Measurements from ENCODE around the gene TMEM178B. TPM values are rescaled to one million over a fixed set of nuclear protein-coding genes. Genes with fewer than 3 reads are reported as not detected.
A peak's percentile ranks its signal among the peaks of the same experiment; 100 is the strongest.
"Not testable (repeated sequence)": the region's sequence is repeated elsewhere in the genome, so short reads cannot be mapped to it uniquely, and the experiment has no call there.

Gene TMEM178B
- total RNA-seq, 2 experiments from 2014 or later, result 0.18 to 1.9 TPM

DNA sequence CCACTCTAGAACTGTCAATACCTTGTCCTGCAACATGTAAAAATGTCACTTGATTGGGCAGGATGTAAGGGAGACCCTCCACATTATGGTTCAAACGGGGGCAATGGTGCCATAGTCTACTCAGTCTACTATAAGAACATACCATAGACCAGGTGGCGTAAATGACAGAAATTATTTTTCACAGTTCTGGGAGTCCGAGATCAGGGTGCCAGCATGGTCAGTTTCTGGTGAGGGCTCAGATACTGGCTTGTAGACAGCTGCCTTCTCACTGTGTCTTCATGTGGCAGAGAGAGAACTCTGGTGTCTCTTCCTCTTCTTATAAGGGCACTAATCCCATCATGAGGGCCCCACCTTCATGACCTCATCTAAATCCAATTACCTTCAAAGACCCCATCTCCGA lies 18.7 kb upstream of the TMEM178B start:
- Mint-ChIP-seq H3K9me3 (ENCODE audit: low read depth) (no peaks in the 10 kb centered on the region), H3K4me3 (no peak overlapping the region), H3K4me1 (peaks cover 24% of the 10 kb centered on the region), H3K27ac (no peak overlapping the region), H3K36me3 (no peaks in the 10 kb centered on the region), H3K27me3 (peaks cover 18% of the 10 kb centered on the region)
- ATAC-seq, result no peak
- no peak for DNase-seq
- CTCF ChIA-PET, result no interaction called here

GRCh38 chr7:141057788-141058187 lies 16.1 kb upstream of the TMEM178B start:
- no peak for DNase-seq
- no peak overlapping the region for H3K4me3 Mint-ChIP-seq
- peaks cover 2% of the 10 kb centered on the region for H3K9me3 Mint-ChIP-seq (ENCODE audit: low read depth)
- H3K27ac Mint-ChIP-seq, result no peak overlapping the region
- CTCF ChIA-PET, result no interaction called here
- H3K27me3 Mint-ChIP-seq, result peaks cover 16% of the 10 kb centered on the region
- H3K36me3 Mint-ChIP-seq, result no peaks in the 10 kb centered on the region
- ATAC-seq, result no peak
- H3K4me1 Mint-ChIP-seq, result peaks cover 15% of the 10 kb centered on the region

GRCh38 chr7:141067856-141068255 lies 6.0 kb upstream of the TMEM178B start:
- CTCF ChIA-PET; H3K36me3 Mint-ChIP-seq; H3K4me3 Mint-ChIP-seq; ATAC-seq; DNase-seq; H3K9me3 Mint-ChIP-seq (ENCODE audit: low read depth); H3K27ac Mint-ChIP-seq: not testable (repeated sequence)
- Mint-ChIP-seq H3K27me3 (peaks cover 42% of the 10 kb centered on the region), H3K4me1 (peaks cover 15% of the 10 kb centered on the region)

GRCh38 chr7:141071260-141071854 lies 2.5 kb upstream of the TMEM178B start:
- Mint-ChIP-seq H3K27ac (no peak overlapping the region), H3K4me3 (peak overlapping the region; percentile 60), H3K27me3 (peaks cover 48% of the 10 kb centered on the region), H3K9me3 (ENCODE audit: low read depth) (no peaks in the 10 kb centered on the region), H3K36me3 (no peaks in the 10 kb centered on the region), H3K4me1 (peaks cover 17% of the 10 kb centered on the region)
- DNase-seq (peak; percentile 71), ATAC-seq (peak; percentile 15)
- CTCF ChIA-PET, result interaction anchor here (1.4 to 1.5 kb wide), 3 partner anchors 58 to 463 kb away, joined by 3 to 7 read pairs (median 4); no protein-coding TSS in a partner anchor

GRCh38 chr7:141071855-141072547 lies 1.9 kb upstream of the TMEM178B start:
- peaks cover 48% of the 10 kb centered on the region for H3K27me3 Mint-ChIP-seq
- peak overlapping the region; percentile 60 for H3K4me3 Mint-ChIP-seq
- H3K36me3 Mint-ChIP-seq, result no peaks in the 10 kb centered on the region
- no peak for ATAC-seq
- H3K4me1 Mint-ChIP-seq, result peaks cover 17% of the 10 kb centered on the region
- no peak for DNase-seq
- H3K9me3 Mint-ChIP-seq (ENCODE audit: low read depth), result no peaks in the 10 kb centered on the region
- no peak overlapping the region for H3K27ac Mint-ChIP-seq
- CTCF ChIA-PET, result interaction anchor here (1.4 to 1.5 kb wide), 3 partner anchors 59 to 462 kb away, joined by 3 to 7 read pairs (median 4); no protein-coding TSS in a partner anchor

DNA sequence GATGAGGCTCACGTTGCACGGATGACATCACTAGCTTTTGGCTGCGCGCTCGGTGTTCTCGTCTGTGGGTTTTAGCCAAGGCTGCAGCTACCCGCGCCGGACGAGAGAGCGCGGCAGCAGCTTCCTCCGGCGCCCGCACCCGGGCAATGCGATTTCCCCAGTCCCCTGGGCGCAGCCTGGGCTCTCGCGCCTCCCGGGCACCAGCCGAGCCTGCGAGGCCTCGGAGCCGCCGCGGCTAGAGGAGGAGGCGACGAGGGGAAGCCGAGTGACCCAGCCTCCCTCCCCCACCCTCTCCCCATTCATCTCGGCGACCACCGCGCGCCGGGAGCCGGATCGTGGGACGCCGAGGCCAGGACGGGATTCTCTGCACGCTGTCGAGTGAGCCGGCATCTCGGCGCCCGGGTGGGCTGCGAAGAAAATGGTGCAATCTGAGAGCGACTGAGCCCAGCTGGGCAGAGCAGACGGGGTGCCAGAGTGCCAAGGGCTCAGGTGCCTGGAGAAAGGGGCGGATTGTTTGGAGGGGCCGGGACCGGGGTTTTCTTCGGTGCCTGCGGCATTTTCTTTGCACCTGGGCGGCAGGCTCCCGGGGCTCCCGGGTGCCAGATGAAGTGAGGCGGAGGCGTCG lies 1.2 kb upstream of the TMEM178B start:
- Mint-ChIP-seq H3K27me3 (peaks cover 48% of the 10 kb centered on the region), H3K9me3 (ENCODE audit: low read depth) (no peaks in the 10 kb centered on the region), H3K4me1 (peaks cover 17% of the 10 kb centered on the region), H3K27ac (no peak overlapping the region), H3K36me3 (no peaks in the 10 kb centered on the region), H3K4me3 (peak overlapping the region; percentile 60)
- DNase-seq (peak; percentile 62), ATAC-seq (peak; percentile 48)
- CTCF ChIA-PET, result interaction anchor here (1.0 to 1.5 kb wide), 4 partner anchors 59 to 461 kb away, joined by 3 to 7 read pairs (median 4); no protein-coding TSS in a partner anchor

- Mint-ChIP-seq H3K36me3 (no peaks in the 10 kb centered on the region), H3K9me3 (ENCODE audit: low read depth) (no peaks in the 10 kb centered on the region), H3K4me3 (peak overlapping the region; percentile 60), H3K27ac (no peak overlapping the region), H3K27me3 (peaks cover 47% of the 10 kb centered on the region), H3K4me1 (peaks cover 17% of the 10 kb centered on the region)
- CTCF ChIA-PET, result interaction anchor here (1.0 to 1.5 kb wide), 2 partner anchors 60 to 459 kb away, joined by 3 to 4 read pairs; no protein-coding TSS in a partner anchor
- ATAC-seq (peak; percentile 60), DNase-seq (peak; percentile 43)
Measured at GRCh38 chr7:141073173-141073640, 657 bp upstream of the TMEM178B start.

- no peak for DNase-seq
- H3K27ac Mint-ChIP-seq, result no peak overlapping the region
- CTCF ChIA-PET, result interaction anchor here (1.4 to 1.5 kb wide), 2 partner anchors 11 to 151 kb away, joined by 3 to 4 read pairs; no protein-coding TSS in a partner anchor
- H3K36me3 Mint-ChIP-seq, result no peaks in the 10 kb centered on the region
- peak overlapping the region; percentile 54 for H3K4me3 Mint-ChIP-seq
- H3K27me3 Mint-ChIP-seq, result peaks cover 40% of the 10 kb centered on the region
- peaks cover 17% of the 10 kb centered on the region for H3K4me1 Mint-ChIP-seq
- peak; percentile 49 for ATAC-seq
- H3K9me3 Mint-ChIP-seq (ENCODE audit: low read depth), result no peaks in the 10 kb centered on the region
Measured at GRCh38 chr7:141074162-141074991, 513 bp downstream of the TMEM178B start.

GRCh38 chr7:141074997-141075396 lies 1.1 kb downstream of the TMEM178B start:
- no peak for DNase-seq
- no peaks in the 10 kb centered on the region for H3K9me3 Mint-ChIP-seq (ENCODE audit: low read depth)
- CTCF ChIA-PET, result interaction anchor here (1.4 to 1.5 kb wide), 3 partner anchors 10 to 459 kb away, joined by 3 to 5 read pairs (median 4); no protein-coding TSS in a partner anchor

DNA sequence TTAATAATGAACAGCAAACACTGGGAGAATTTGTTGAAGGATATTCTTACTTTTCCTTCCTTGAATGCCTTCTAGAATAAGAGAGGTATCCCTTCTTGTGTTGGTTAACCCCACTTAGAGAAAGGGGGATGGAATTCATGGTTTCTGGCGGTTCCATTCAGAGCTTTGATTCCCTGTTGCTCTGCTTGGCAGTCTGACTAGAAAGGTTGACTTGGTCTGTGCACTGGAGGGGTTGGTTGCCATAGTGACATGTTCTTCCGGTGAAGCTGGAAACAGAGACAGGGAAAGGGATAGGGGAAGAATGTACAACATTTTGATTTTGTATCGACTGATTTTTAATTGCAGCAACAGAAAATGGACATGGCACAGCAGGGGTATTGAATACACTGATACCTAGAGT lies 2.5 kb downstream of the TMEM178B start:
- Mint-ChIP-seq H3K9me3 (ENCODE audit: low read depth) (no peaks in the 10 kb centered on the region), H3K27me3 (peaks cover 22% of the 10 kb centered on the region), H3K27ac (no peak overlapping the region), H3K4me3 (no peak overlapping the region), H3K4me1 (peaks cover 12% of the 10 kb centered on the region), H3K36me3 (no peaks in the 10 kb centered on the region)
- no peak for DNase-seq
- CTCF ChIA-PET, result interaction anchor here (1.4 kb wide), 1 partner anchor 457 kb away, joined by 5 read pairs; no protein-coding TSS in a partner anchor
- no peak for ATAC-seq

More at GRCh38 chr7:141074997-141075396, 1.1 kb downstream of the TMEM178B start:
- Mint-ChIP-seq H3K4me1 (peaks cover 17% of the 10 kb centered on the region), H3K36me3 (no peaks in the 10 kb centered on the region), H3K27me3 (peaks cover 34% of the 10 kb centered on the region), H3K4me3 (peak overlapping the region; percentile 54), H3K27ac (no peak overlapping the region)
- no peak for ATAC-seq

DNA sequence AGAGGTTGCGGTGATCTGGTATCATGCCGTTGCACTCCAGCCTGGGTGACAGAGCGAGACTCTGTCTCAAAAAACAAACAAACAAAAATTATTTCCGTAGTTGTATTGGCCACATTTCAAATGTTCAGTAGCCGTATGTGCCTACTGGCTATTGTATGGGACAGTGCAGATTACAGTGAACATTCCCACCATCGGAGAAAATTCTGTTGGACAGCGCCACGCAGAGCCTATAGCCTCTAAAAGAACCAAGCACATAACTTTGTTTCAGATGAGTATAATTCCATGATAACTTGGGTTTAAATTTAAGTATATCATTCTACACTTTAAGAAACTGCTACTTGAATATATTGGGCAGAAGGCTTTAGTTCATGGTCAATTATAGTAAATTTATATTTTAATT lies 5.4 kb downstream of the TMEM178B start:
- Mint-ChIP-seq H3K4me1 (peaks cover 2% of the 10 kb centered on the region), H3K27me3 (peaks cover 14% of the 10 kb centered on the region), H3K9me3 (ENCODE audit: low read depth) (no peaks in the 10 kb centered on the region), H3K27ac (no peak overlapping the region), H3K36me3 (no peaks in the 10 kb centered on the region), H3K4me3 (no peak overlapping the region)
- CTCF ChIA-PET, result no interaction called here
- DNase-seq, result no peak
- ATAC-seq, result no peak

DNA sequence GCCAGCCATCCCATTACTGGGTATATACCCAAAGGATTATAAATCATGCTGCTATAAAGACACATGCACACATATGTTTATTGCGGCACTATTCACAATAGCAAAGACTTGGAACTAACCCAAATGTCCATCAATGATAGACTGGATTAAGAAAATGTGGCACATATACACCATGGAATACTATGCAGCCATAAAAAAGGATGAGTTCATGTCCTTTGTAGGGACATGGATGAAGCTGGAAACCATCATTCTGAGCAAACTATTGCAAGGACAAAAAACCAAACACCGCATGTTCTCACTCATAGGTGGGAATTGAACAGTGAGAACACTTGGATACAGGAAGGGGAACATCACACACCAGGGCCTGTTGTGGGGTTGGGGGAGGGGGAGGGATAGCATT lies 15.6 kb downstream of the TMEM178B start:
- H3K9me3 Mint-ChIP-seq (ENCODE audit: low read depth); DNase-seq; ATAC-seq; H3K36me3 Mint-ChIP-seq; CTCF ChIA-PET; H3K4me3 Mint-ChIP-seq; H3K4me1 Mint-ChIP-seq; H3K27ac Mint-ChIP-seq: not testable (repeated sequence)
- peaks cover 22% of the 10 kb centered on the region for H3K27me3 Mint-ChIP-seq
